ENCODE data around the gene EML4. TPM values are rescaled to one million over a fixed set of nuclear protein-coding genes. Genes with fewer than 3 reads are reported as not detected.

The EML4 gene
- total RNA-seq, 4 donors from 2014 or later = 23.3 to 52.4 (median 31.7) TPM

DNA sequence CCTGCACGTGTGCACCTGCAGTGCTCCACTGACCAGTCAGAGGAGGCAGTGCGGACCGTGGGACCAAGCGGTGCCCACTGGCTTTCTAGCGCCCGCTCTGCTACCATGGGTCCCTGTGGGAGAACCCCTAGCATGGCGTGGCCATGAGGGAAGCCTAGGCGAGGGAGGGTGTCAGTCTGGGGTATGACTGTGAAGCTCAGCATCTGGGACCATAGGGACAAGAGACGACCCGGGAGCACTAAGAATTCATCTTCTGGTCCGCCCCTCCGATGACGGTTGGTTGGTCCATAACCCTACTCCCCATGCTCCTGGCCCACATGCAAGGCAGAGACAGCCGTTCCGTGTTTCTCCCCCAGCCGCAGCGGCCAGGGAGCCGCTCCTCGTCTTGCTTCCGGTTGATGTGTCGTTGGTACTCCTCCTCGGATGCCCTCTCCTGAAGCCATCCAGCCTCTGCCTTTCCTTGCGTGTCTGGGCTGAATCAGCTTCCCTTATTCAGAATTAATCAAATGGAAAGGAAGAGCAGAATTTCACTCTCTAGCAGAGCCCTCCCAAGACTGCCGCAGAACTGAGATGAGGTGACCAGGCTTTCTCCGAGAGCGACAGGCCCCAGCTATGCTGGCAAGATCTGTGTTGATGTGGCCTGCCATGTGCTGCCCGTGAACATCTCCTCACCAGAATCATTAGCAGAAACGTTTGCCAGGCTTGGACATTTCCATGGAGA lies 168.9 kb downstream of the EML4 start:
- TF ChIP-seq, protein P1, sequence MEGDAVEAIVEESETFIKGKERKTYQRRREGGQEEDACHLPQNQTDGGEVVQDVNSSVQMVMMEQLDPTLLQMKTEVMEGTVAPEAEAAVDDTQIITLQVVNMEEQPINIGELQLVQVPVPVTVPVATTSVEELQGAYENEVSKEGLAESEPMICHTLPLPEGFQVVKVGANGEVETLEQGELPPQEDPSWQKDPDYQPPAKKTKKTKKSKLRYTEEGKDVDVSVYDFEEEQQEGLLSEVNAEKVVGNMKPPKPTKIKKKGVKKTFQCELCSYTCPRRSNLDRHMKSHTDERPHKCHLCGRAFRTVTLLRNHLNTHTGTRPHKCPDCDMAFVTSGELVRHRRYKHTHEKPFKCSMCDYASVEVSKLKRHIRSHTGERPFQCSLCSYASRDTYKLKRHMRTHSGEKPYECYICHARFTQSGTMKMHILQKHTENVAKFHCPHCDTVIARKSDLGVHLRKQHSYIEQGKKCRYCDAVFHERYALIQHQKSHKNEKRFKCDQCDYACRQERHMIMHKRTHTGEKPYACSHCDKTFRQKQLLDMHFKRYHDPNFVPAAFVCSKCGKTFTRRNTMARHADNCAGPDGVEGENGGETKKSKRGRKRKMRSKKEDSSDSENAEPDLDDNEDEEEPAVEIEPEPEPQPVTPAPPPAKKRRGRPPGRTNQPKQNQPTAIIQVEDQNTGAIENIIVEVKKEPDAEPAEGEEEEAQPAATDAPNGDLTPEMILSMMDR (IDR thresholded peaks at IDR 0.05; ENCODE audit: low read depth) = no peak

DNA sequence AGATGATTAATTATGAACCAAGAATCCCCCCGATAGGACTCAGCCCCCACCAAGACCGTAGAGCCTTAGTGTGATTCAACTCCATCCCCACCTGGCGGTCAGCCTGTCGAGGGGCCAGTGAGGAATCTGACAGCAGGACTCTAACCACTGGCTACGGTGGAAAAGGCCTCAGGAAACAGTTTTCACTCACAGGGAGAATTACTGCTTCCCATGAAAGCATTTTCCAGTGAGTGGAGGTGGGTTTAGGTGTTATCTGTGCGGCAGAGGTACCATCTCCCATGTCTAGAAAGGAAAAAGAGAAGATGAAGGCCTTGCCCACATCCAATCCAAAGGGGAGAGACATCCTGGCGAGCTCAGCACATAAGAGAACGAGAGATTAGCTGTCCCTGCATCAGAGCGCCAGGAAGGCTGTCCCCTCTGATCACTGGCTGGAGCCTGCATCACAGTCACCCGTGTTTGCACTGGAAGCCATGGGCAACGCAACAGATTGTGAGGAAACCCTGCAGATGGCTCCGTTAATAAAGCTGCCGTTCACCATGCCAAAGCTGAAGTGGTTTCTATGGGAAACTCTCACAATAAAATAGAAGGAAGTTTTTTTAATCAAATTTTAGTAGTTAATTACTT lies 169.5 kb downstream of the EML4 start:
- TF ChIP-seq, protein P1 (IDR thresholded peaks at IDR 0.05; ENCODE audit: low read depth) = no peak

DNA sequence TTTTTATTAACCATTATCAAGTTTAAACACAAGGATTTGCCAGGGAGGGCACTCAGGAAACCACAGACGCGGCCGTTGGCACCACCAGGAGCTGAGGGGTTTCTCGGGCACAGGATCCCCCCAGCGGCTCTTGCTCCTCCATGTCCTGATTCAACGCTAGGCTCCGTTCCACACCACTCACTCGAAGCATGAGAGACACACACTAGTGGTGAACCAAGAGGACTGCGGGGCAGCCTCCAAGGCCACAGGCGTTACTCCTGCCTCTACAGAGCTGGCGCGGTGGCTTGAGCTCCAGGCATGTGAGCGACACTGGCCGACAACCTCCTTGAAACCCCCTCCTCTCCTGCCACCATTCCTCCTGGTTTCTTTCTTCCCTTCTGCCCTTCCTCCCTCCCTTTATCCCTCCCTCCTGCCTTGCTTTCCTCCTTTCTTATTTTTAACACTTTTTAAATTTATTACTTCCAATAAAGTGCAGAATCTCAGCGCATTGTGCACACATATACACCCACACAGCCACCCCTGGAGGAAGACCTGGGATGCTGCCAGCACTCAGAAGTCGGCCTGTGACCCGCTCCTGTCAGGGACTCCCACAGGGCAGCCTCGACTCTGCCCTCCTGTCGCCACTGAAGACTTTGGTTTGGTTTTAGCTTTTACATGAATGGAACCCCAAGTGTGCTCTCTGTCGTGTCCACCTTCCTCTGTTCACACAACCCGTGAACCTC lies 170.2 kb downstream of the EML4 start:
- TF ChIP-seq, protein P1 (IDR thresholded peaks at IDR 0.05; ENCODE audit: low read depth) = no peak

DNA sequence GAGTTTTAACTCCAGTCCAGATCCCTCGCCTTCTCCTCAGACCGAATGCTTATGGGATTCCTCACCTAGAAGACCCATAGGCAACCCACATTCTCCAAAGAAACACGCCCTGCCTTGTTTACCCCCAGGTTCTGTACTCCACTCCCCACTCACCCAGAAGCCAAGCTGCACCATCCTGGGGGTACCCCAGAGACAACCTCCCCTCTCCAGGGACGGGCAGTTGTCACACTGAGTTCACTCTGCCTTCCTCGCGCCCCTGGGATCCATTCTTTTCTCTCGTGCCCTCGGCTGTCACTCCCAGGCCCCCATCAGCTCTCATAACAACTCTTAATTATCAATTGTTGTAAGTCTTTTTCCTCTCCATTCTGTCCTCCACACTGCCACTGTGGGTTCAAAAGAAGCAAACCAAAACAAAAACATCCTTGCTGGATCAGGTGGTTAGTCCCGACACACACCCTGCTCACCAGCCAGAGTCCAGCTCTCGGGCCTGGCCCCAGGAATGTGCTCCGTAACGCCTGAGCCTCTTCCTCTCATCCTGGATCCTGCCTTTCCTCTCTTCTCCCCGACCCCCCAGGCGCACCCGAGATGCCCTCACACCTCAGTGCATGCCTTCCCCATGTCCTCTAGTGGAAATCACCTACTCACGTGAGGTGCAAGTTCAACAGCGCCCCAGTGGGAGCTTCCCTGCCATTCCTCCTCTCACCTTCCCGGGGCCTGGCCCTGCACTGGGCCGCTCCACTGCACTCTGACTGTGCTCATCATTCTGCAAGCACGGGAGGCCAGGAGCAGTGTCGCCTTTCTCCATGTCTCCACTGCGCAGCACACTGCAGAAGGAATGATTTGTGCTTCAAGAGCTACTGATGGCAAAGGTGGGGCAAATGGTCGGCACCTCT lies 171.1 kb downstream of the EML4 start:
- TF ChIP-seq, protein P1 (IDR thresholded peaks at IDR 0.05; ENCODE audit: low read depth) = no peak

DNA sequence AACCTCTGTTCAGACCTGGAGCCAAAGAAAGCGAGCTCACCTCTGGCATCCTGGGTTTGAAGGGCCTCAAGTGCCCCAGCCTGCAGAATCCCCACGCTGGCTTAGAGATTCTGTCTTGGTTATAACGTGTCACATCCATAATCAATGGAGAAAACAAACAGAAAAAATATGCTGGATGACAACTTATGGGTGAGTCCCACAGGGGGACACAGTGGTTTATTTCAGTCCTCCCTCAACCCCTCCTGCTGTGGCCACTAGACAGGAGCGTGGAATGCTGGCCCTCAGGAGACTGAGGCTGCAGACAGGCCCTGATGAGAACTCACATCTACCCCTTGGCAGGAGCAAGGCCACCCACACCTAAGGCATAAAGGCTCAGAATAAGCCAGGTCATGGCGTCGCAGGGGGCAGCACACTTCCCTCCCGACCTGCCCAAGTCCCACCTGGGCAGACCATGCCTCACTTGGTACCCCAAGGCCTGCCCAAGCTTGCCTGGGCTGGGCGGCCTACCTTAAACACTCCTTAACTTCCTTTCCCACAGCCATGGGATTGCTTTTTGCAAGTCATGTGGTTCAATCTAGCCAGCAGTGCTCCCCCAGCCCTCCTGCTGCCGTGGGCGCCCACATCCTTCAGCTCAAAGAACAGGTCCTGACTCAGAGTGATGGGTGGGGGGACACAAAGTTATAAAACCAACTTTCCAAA lies 171.9 kb downstream of the EML4 start:
- TF ChIP-seq, protein P1 (IDR thresholded peaks at IDR 0.05; ENCODE audit: low read depth) = no peak

DNA sequence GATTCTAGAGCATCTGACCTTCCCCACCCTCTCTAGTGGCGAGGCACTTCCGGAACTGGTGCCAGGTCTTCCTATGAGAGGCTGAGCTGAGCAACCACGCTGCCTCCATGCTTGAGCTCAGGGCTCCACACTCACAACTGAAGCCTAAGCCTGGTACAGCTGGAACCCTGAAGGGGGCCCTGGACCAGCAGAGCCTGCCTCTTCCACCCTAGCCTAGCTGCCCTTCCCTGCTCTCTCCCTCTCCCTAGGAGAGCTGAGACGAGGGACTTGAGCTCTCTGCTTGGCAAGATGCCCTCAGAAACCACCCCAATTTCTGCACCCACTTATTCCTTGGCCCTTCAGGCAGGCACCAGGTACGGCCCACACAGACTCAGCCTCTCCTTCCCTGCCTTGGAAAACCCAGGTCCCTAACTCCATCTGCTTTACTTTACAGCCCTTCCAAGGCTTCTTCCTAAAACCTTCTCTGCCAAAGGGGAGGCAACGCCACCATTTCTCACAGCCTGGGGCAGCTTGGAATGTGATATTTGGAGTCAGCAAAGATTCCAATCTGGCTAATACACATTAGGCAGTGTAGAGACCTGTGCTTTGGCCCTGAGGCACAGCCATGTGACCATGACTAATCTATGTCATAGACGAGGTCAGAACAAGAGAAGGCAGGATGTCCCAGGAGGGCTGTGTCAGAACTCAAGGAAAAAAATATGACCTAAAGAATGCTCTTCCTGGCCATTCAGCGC lies 173.1 kb downstream of the EML4 start:
- TF ChIP-seq, protein P1 (IDR thresholded peaks at IDR 0.05; ENCODE audit: low read depth) = no peak
